Liver (tissue), 9 donors: ENCODE results near the gene PRSS56. TPM values are rescaled to one million over a fixed set of nuclear protein-coding genes. Genes with fewer than 3 reads are reported as not detected.

Experiments used
- DNase-seq: peaks from one replicate; pipeline ENCODE4 v3.0.0-alpha.2; 2017; ENCODE audit warnings: low spot score
- H3K27ac ChIP-seq, 2 donors: one replicate each; pipeline ENCODE4 v1.7.0; 2013; ENCODE audit warnings: inconsistent platforms in 2 of 2, low read length in 2 of 2, control low read depth in 1 of 2, low read depth in 1 of 2, mild to moderate bottlenecking in 1 of 2
- H3K27me3 ChIP-seq, 4 donors: one replicate each; pipeline versions ENCODE4 v1.6.1 to v1.7.0; 2013; ENCODE audit warnings: low read length in 3 of 4, inconsistent platforms in 1 of 4, mild to moderate bottlenecking in 1 of 4, moderate library complexity in 1 of 4; ENCODE audit not compliant: control insufficient read depth in 4 of 4, insufficient read depth in 4 of 4
- H3K36me3 ChIP-seq, 4 donors: one replicate each; pipeline versions ENCODE4 v1.6.1 to v1.7.0; 2013; ENCODE audit warnings: low read length in 3 of 4, mild to moderate bottlenecking in 3 of 4, low read depth in 1 of 4, moderate library complexity in 1 of 4; ENCODE audit not compliant: control insufficient read depth in 4 of 4, insufficient read depth in 3 of 4
- H3K4me1 ChIP-seq, 4 donors: one replicate each; pipeline versions ENCODE4 v1.6.1 to v1.7.0; 2013; ENCODE audit warnings: low read length in 3 of 4, mild to moderate bottlenecking in 3 of 4, moderate library complexity in 1 of 4; ENCODE audit not compliant: control insufficient read depth in 4 of 4, insufficient read depth in 4 of 4
- H3K4me3 ChIP-seq, 3 donors: one replicate each; pipeline versions ENCODE4 v1.6.1 to v1.7.0; 2013; ENCODE audit warnings: low read length in 3 of 3, control low read depth in 1 of 3, low read depth in 1 of 3, mild to moderate bottlenecking in 1 of 3
- H3K9ac ChIP-seq, 2 donors: one replicate each; pipeline ENCODE4 v1.7.0; 2013; ENCODE audit warnings: low read length in 2 of 2, mild to moderate bottlenecking in 2 of 2, moderate library complexity in 2 of 2, control low read depth in 1 of 2, low read depth in 1 of 2
- H3K9me3 ChIP-seq, 4 donors: one replicate each; pipeline versions ENCODE4 v1.6.1 to v1.7.0; 2013; ENCODE audit warnings: low read length in 3 of 4; ENCODE audit not compliant: control insufficient read depth in 4 of 4
- ATF3 ChIP-seq: IDR thresholded peaks from 2 replicates; pipeline ENCODE4 v1.6.1; 2016; ENCODE audit warnings: antibody characterized with exemption
- CTCF ChIP-seq: fragments of 150-350 bp; IDR thresholded peaks from 2 replicates; pipeline ENCODE4 v1.5.1; 2017; ENCODE audit warnings: improper control_type of control experiment, low read depth, low read length; ENCODE audit not compliant: missing input control
- EGR1 ChIP-seq, 2 donors: IDR thresholded peaks; 2 replicates each; pipeline ENCODE4 v1.6.1; 2016 to 2018; ENCODE audit warnings: antibody characterized with exemption in 2 of 2, low read depth in 2 of 2
- FOXA1 ChIP-seq: IDR thresholded peaks from 2 replicates; pipeline ENCODE4 v1.6.1; 2016; ENCODE audit warnings: antibody characterized with exemption
- FOXA2 ChIP-seq: IDR thresholded peaks from 2 replicates; pipeline ENCODE4 v1.6.1; 2016; ENCODE audit warnings: antibody characterized with exemption
- GABPA ChIP-seq, 2 donors: IDR thresholded peaks in 1 of 2; conservative IDR thresholded peaks in 1 of 2; 2 replicates each; pipeline ENCODE4 v1.6.1; 2016; ENCODE audit warnings: antibody characterized with exemption in 2 of 2, mild to moderate bottlenecking in 1 of 2, moderate library complexity in 1 of 2
- HNF4A ChIP-seq, 2 donors: conservative IDR thresholded peaks; 2 replicates each; pipeline ENCODE4 v1.6.1; 2016; ENCODE audit warnings: antibody characterized with exemption in 2 of 2, mild to moderate bottlenecking in 2 of 2
- HNF4G ChIP-seq: IDR thresholded peaks from 2 replicates; pipeline ENCODE4 v1.6.1; 2016; ENCODE audit warnings: antibody characterized with exemption
- JUND ChIP-seq, 2 donors: IDR thresholded peaks; 2 replicates each; pipeline ENCODE4 v1.6.1; 2016; ENCODE audit warnings: antibody characterized with exemption in 2 of 2
- MAX ChIP-seq: IDR thresholded peaks from 2 replicates; pipeline ENCODE4 v1.6.1; 2016; ENCODE audit warnings: antibody characterized with exemption
- NR2F2 ChIP-seq: IDR thresholded peaks from 2 replicates; pipeline ENCODE4 v1.6.1; 2016; ENCODE audit warnings: antibody characterized with exemption
- RAD21 ChIP-seq, 2 donors: IDR thresholded peaks; 2 replicates each; pipeline ENCODE4 v1.6.1; 2016; ENCODE audit warnings: antibody characterized with exemption in 2 of 2, mild to moderate bottlenecking in 2 of 2
- REST ChIP-seq: IDR thresholded peaks from 2 replicates; pipeline ENCODE4 v1.6.1; 2016; ENCODE audit warnings: antibody characterized with exemption, mild to moderate bottlenecking
- RXRA ChIP-seq, 2 donors: IDR thresholded peaks; 2 replicates each; pipeline ENCODE4 v1.6.1; 2017 to 2018; ENCODE audit warnings: antibody characterized with exemption in 2 of 2, mild to moderate bottlenecking in 1 of 2
- SP1 ChIP-seq: IDR thresholded peaks from 2 replicates; pipeline ENCODE4 v1.6.1; 2018; ENCODE audit warnings: antibody characterized with exemption, mild to moderate bottlenecking
- TAF1 ChIP-seq: conservative IDR thresholded peaks from 2 replicates; pipeline ENCODE4 v1.6.1; 2016; ENCODE audit warnings: antibody characterized with exemption, mild to moderate bottlenecking
- YY1 ChIP-seq: IDR thresholded peaks from 2 replicates; pipeline ENCODE4 v1.6.1; 2016; ENCODE audit warnings: antibody characterized with exemption, mild to moderate bottlenecking
- ZBTB33 ChIP-seq: IDR thresholded peaks from 2 replicates; pipeline ENCODE4 v1.6.1; 2016; ENCODE audit warnings: antibody characterized with exemption
- WGBS: extraction: QIAGEN DNeasy Blood & Tissue Kit; methylation state at CpG from one replicate; pipeline ENCODE4 v1.1.7; 2013; 5-methylcytosine and 5-hydroxymethylcytosine counted together
- polyA plus RNA-seq, 2 donors: library from polyadenylated mRNA; stranded (reverse) in 1 of 2; unstranded in 1 of 2; fragments of 200-250 nt in 1 of 2; fragments of >200 nt in 1 of 2; fragmentation: Nextera tagmentation in 1 of 2; extraction: Ambion mirVana in 1 of 2; gene quantifications; one replicate each; pipeline versions ENCODE4 v1.2.1 to v1.2.3, GENCODE V29; 2013 to 2015
- total RNA-seq, 2 donors: library from RNA; depleted of rRNA; stranded (reverse); fragments of >200 nt; gene quantifications; one replicate each; pipeline ENCODE4 v1.2.3, GENCODE V29; 2014
- donor health status: healthy.
- donor health status: healthy.
- donor health status: healthy.
- donor health status: healthy.
- donor health status: healthy.

Gene PRSS56
- total and polyA plus RNA-seq, 4 donors = 0.02 TPM; not detected in 3

GRCh38 chr2:232535761-232536530, 15.8 kb downstream of the PRSS56 start:
- Histone ChIP-seq H3K4me3 (no peak overlapping the region), H3K36me3 (no peaks in the 10 kb centered on the region), H3K27me3 (no peaks in the 10 kb centered on the region), H3K9ac (no peak overlapping the region), H3K9me3 (peaks cover 0 to 3% (median under 1%) of the 10 kb centered on the region in 4 donors), H3K27ac (no peak overlapping the region), H3K4me1 (no peaks in the 10 kb centered on the region)
- 89% methylated on average over 5 of the region's 5 CpGs for WGBS
- TF ChIP-seq JUND (IDR thresholded peaks at IDR 0.05) (no peak), GABPA (IDR thresholded peaks at IDR 0.05 in 1 of 2, conservative IDR thresholded peaks at IDR 0.05 in 1 of 2) (no peak), FOXA2 (no peak), FOXA1 (no peak), SP1 (no peak), NR2F2 (no peak), HNF4G (no peak), ZBTB33 (no peak), MAX (no peak), REST (no peak), YY1 (no peak), HNF4A (conservative IDR thresholded peaks at IDR 0.05) (no peak), EGR1 (IDR thresholded peaks at IDR 0.05; ENCODE audit: low read depth in 2 of 2) (no peak), RAD21 (IDR thresholded peaks at IDR 0.05) (no peak), TAF1 (no peak), ATF3 (no peak), RXRA (IDR thresholded peaks at IDR 0.05) (no peak), CTCF (no peak)
- no peak for DNase-seq
